B cell (primary cell): ENCODE data around the gene ACADL.
"Not testable (repeated sequence)": the region's sequence is repeated elsewhere in the genome, so short reads cannot be mapped to it uniquely, and the experiment has no call there.

Experiments used
- EZH2 ChIP-seq: IDR thresholded peaks from 2 replicates; pipeline ENCODE4 v1.6.1; 2012; ENCODE audit warnings: borderline replicate concordance, low read depth, mild to moderate bottlenecking, moderate library complexity, low read length; ENCODE audit not compliant: insufficient read depth, poor library complexity, severe bottlenecking
- TF ChIP-seq, protein P1 (sequence below): fragments of 200-600 bp; IDR thresholded peaks from one replicate; pipeline ENCODE4 v1.8.0; 2022; ENCODE audit warnings: antibody characterized with exemption, mild to moderate bottlenecking

DNA sequence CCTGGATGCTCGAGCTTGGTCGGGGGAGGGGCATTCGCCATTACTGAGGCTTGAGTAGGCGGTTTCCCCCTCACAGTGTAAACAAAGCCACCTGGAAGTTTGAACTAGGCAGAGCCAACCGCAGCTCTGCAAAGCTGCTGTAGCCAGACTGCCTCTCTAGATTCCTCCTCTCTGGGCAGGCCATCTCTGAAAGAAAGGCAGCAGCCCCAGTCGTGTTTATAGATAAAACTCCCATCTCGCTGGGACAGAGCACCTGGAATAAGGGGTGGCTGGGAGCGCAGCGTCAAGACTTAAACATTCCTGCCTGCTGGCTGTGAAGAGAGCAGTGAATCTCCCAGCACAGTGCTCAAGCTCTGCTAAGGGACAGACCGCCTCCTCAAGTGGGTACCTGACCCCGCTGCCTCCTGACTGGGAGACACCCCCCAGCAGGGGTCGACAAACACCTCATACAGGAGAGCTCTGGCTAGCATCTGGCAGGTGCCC lies 43.6 kb downstream of the ACADL start:
- TF ChIP-seq, protein P1, sequence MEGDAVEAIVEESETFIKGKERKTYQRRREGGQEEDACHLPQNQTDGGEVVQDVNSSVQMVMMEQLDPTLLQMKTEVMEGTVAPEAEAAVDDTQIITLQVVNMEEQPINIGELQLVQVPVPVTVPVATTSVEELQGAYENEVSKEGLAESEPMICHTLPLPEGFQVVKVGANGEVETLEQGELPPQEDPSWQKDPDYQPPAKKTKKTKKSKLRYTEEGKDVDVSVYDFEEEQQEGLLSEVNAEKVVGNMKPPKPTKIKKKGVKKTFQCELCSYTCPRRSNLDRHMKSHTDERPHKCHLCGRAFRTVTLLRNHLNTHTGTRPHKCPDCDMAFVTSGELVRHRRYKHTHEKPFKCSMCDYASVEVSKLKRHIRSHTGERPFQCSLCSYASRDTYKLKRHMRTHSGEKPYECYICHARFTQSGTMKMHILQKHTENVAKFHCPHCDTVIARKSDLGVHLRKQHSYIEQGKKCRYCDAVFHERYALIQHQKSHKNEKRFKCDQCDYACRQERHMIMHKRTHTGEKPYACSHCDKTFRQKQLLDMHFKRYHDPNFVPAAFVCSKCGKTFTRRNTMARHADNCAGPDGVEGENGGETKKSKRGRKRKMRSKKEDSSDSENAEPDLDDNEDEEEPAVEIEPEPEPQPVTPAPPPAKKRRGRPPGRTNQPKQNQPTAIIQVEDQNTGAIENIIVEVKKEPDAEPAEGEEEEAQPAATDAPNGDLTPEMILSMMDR = not testable (repeated sequence)
- TF ChIP-seq EZH2 = not testable (repeated sequence)
